Keratinocyte (primary cell): ENCODE measurements around the gene ZNF554. TPM values are rescaled to one million over a fixed set of nuclear protein-coding genes. Genes with fewer than 3 reads are reported as not detected.
"Not testable (repeated sequence)": the region's sequence is repeated elsewhere in the genome, so short reads cannot be mapped to it uniquely, and the experiment has no call there.

Source experiments
- DNase-seq: peaks from one replicate; pipeline ENCODE4 v3.0.0-alpha.2; 2011; ENCODE audit warnings: low read depth, missing footprints, low spot score
- FAIRE-seq: peaks from 2 replicates; lab custom pipeline; 2011; peaks lifted over from hg19 to GRCh38; lab: Jason Lieb, UNC
- H2AFZ ChIP-seq: 2 replicates; pipeline ENCODE4 v1.6.0; 2012; ENCODE audit warnings: low read length, control low read depth, inconsistent platforms; ENCODE audit not compliant: control insufficient read depth
- H3K27ac ChIP-seq: 2 replicates; pipeline ENCODE4 v1.5.1; 2011; ENCODE audit warnings: low read length; ENCODE audit not compliant: control insufficient read depth, insufficient read depth
- H3K27me3 ChIP-seq: 3 replicates; pipeline ENCODE4 v1.6.0; 2011; ENCODE audit warnings: low read length; ENCODE audit not compliant: control insufficient read depth, insufficient read depth; ENCODE audit errors: extremely low read depth
- H3K36me3 ChIP-seq, 2 experiments: 2 replicates in 1 of 2; 3 replicates in 1 of 2; pipeline ENCODE4 v1.5.1; 2011; ENCODE audit warnings: low read length in 2 of 2, mild to moderate bottlenecking in 1 of 2; ENCODE audit not compliant: control insufficient read depth in 2 of 2, insufficient read depth in 2 of 2; ENCODE audit errors: extremely low read depth in 1 of 2
- H3K4me1 ChIP-seq: 3 replicates; pipeline ENCODE4 v1.5.1; 2011; ENCODE audit warnings: low read length; ENCODE audit not compliant: control insufficient read depth, insufficient read depth; ENCODE audit errors: extremely low read depth
- H3K4me2 ChIP-seq: 3 replicates; pipeline ENCODE4 v1.6.0; 2011; ENCODE audit warnings: low read depth, low read length; ENCODE audit not compliant: control insufficient read depth, insufficient read depth; ENCODE audit errors: extremely low read depth
- H3K4me3 ChIP-seq, 3 experiments: fragments of 200-600 bp in 1 of 3; sonication (generic) in 1 of 3; 2 replicates in 2 of 3; 3 replicates in 1 of 3; pipeline ENCODE4 v1.5.1; 2011 to 2016; ENCODE audit warnings: low read length in 3 of 3, mild to moderate bottlenecking in 3 of 3, control low read depth in 2 of 3, inconsistent platforms in 1 of 3, low read depth in 1 of 3, mixed read lengths in 1 of 3, mixed run types in 1 of 3, moderate library complexity in 1 of 3; ENCODE audit not compliant: control insufficient read depth in 2 of 3, insufficient read depth in 2 of 3; ENCODE audit errors: extremely low read depth in 1 of 3
- H3K79me2 ChIP-seq: 2 replicates; pipeline ENCODE4 v1.6.0; 2012; ENCODE audit warnings: low read length; ENCODE audit not compliant: control insufficient read depth, insufficient read depth
- H3K9ac ChIP-seq: 3 replicates; pipeline ENCODE4 v1.6.0; 2011; ENCODE audit warnings: low read length; ENCODE audit not compliant: control insufficient read depth, insufficient read depth; ENCODE audit errors: extremely low read depth
- H3K9me1 ChIP-seq: 3 replicates; pipeline ENCODE4 v1.6.0; 2011; ENCODE audit warnings: low read length; ENCODE audit not compliant: control insufficient read depth, insufficient read depth; ENCODE audit errors: extremely low read depth
- H3K9me3 ChIP-seq: 2 replicates; pipeline ENCODE4 v1.5.1; 2012; ENCODE audit warnings: low read depth, low read length; ENCODE audit not compliant: control insufficient read depth
- H4K20me1 ChIP-seq: 3 replicates; pipeline ENCODE4 v1.6.0; 2011; ENCODE audit warnings: low read length; ENCODE audit not compliant: control insufficient read depth, insufficient read depth; ENCODE audit errors: extremely low read depth
- CTCF ChIP-seq, 3 experiments: IDR thresholded peaks in 1 of 3; conservative IDR thresholded peaks in 1 of 3; optimal IDR thresholded peaks in 1 of 3; 2 replicates in 2 of 3; 3 replicates in 1 of 3; pipeline versions ENCODE3 to v1.5.1; 2011; ENCODE audit warnings: low read length in 3 of 3, mild to moderate bottlenecking in 3 of 3, moderate library complexity in 2 of 3, control low read depth in 1 of 3, inconsistent platforms in 1 of 3; ENCODE audit not compliant: insufficient read depth in 2 of 3; ENCODE audit errors: extremely low read depth in 1 of 3
- EZH2 ChIP-seq: IDR thresholded peaks from one replicate; pipeline ENCODE4 v1.6.1; 2012; ENCODE audit warnings: inconsistent platforms, mild to moderate bottlenecking, low read length, moderate library complexity
- dilution Hi-C: fragments of 300-500 bp; cut with MboI; formaldehyde crosslinking; loops from one replicate; pipeline ENCODE4 v1.7.0; 2020; ENCODE audit warnings: low sequenced_read_pairs; ENCODE audit not compliant: extremely low pct_ligation_motif_present
- polyA plus RNA-seq, 5 experiments: library from polyadenylated mRNA; depleted of rRNA in 3 of 5; stranded (reverse) in 3 of 5; stranded (forward) in 1 of 5; unstranded in 1 of 5; fragments of >200 nt; gene quantifications; 1 replicate in 1 of 5; 2 replicates in 3 of 5; 3 replicates in 1 of 5; pipeline versions ENCODE4 v1.2.1 to v1.2.3, GENCODE V29; 2011 to 2012; ENCODE audit warnings: missing spikeins in 2 of 5, low read depth in 1 of 5, low replicate concordance in 1 of 5

The ZNF554 gene
- polyA plus RNA-seq, 1 donor (not counting 4 experiments of a cell fraction or from before 2014, with no cell fraction given) = 2.7 TPM

- no peak overlapping the region for H3K27ac ChIP-seq
- FAIRE-seq (no peak), DNase-seq (no peak)
- peaks cover 18 to 37% of the 10 kb centered on the region in 2 experiments for H3K36me3 ChIP-seq
- H3K9ac ChIP-seq = no peak overlapping the region
- dilution Hi-C loops = no loop called here
- H3K4me2 ChIP-seq = no peak overlapping the region
- H3K9me3 ChIP-seq = no peaks in the 10 kb centered on the region
- no peak overlapping the region for H2AFZ ChIP-seq
- no peaks in the 10 kb centered on the region for H3K27me3 ChIP-seq
- no peaks in the 10 kb centered on the region for H3K4me1 ChIP-seq
- peaks cover 40% of the 10 kb centered on the region for H3K79me2 ChIP-seq
- no peaks in the 10 kb centered on the region for H4K20me1 ChIP-seq
- H3K4me3 ChIP-seq = no peak overlapping the region
- H3K9me1 ChIP-seq = no peaks in the 10 kb centered on the region
- TF ChIP-seq CTCF (optimal IDR thresholded peaks at IDR 0.05 in 1 of 3, IDR thresholded peaks at IDR 0.05 in 1 of 3, conservative IDR thresholded peaks at IDR 0.05 in 1 of 3; ENCODE audit: extremely low read depth in 1 of 3, insufficient read depth in 2 of 3, low read length in 3 of 3) (no peak), EZH2 (no peak)
Measured at GRCh38 chr19:2791876-2792275, 27.8 kb upstream of the ZNF554 start.

GRCh38 chr19:2792666-2793065 lies 27.0 kb upstream of the ZNF554 start:
- H3K4me1 ChIP-seq, H4K20me1 ChIP-seq, H3K9ac ChIP-seq, H3K9me3 ChIP-seq, H3K9me1 ChIP-seq, DNase-seq, H3K27me3 ChIP-seq, FAIRE-seq, H3K27ac ChIP-seq, H3K4me3 ChIP-seq, H3K4me2 ChIP-seq, dilution Hi-C loops, H2AFZ ChIP-seq: not testable (repeated sequence)
- Histone ChIP-seq H3K36me3 (peaks cover 24 to 37% of the 10 kb centered on the region in 2 experiments), H3K79me2 (peaks cover 33% of the 10 kb centered on the region)

GRCh38 chr19:2793126-2793525 lies 26.5 kb upstream of the ZNF554 start:
- dilution Hi-C loops = no loop called here

More at GRCh38 chr19:2793126-2793525, 26.5 kb upstream of the ZNF554 start:
- FAIRE-seq = no peak
- no peak overlapping the region for H3K4me2 ChIP-seq
- H3K79me2 ChIP-seq = peaks cover 28% of the 10 kb centered on the region
- no peaks in the 10 kb centered on the region for H4K20me1 ChIP-seq
- no peaks in the 10 kb centered on the region for H3K9me3 ChIP-seq
- no peak for DNase-seq
- H2AFZ ChIP-seq = no peak overlapping the region
- no peaks in the 10 kb centered on the region for H3K27me3 ChIP-seq
- H3K36me3 ChIP-seq = peaks cover 26 to 37% of the 10 kb centered on the region in 2 experiments
- TF ChIP-seq CTCF (optimal IDR thresholded peaks at IDR 0.05 in 1 of 3, IDR thresholded peaks at IDR 0.05 in 1 of 3, conservative IDR thresholded peaks at IDR 0.05 in 1 of 3; ENCODE audit: extremely low read depth in 1 of 3, insufficient read depth in 2 of 3, low read length in 3 of 3) (no peak), EZH2 (no peak)
- H3K4me3 ChIP-seq = no peak overlapping the region
- H3K27ac ChIP-seq = no peak overlapping the region
- H3K9ac ChIP-seq = no peak overlapping the region
- H3K9me1 ChIP-seq = no peaks in the 10 kb centered on the region
- H3K4me1 ChIP-seq = no peaks in the 10 kb centered on the region
